ENCODE results near the gene TOP3B. TPM values are rescaled to one million over a fixed set of nuclear protein-coding genes. Genes with fewer than 3 reads are reported as not detected.

Gene TOP3B
- total and polyA plus RNA-seq, 9 of the 15 experiments (the other 6 are each of a cell fraction or from before 2014, with no cell fraction given) = 3.0 to 188 (median 112) TPM

DNA sequence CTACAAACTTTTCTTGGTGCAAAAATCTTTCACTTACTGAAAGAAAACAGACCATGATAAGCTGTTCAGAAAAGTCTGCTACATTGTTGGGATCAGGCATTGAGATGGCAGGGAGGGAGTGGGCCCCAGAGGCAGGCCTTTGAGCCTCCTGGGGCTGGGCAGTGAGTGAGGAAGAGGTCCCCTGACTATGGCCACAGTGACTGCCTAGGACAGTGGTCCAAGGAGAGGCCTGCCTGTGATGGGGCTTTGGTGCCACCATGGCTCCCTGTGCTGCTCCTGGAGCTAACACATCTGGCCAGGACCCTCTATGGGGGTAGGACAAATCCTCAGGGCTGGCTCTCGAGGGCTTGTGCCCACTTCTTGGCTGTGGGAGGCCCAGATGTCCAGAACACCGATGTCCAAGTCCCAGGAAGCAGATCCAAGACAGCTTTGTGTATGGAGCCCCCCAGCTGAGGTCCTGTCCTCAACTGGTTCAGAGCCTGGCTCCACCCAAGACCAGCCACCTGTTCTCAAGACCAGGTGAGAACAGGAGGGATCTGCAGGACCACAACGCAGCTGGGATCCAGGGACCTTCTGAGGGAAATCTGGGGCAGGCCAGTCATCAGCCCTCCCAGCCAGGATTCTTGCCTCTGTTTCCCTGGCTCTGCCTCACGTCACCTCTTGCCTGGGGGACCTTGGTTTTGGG, 66.8 kb downstream of the TOP3B start (continued):
- no peak for TF ChIP-seq TOE1 (IDR thresholded peaks at IDR 0.05; ENCODE audit: borderline replicate concordance)
- TF ChIP-seq TOE1 (CRISPR knock-in tag; IDR thresholded peaks at IDR 0.05; ENCODE audit: borderline replicate concordance, low read depth) = no peak
- no peak for TF ChIP-seq FOXJ2 (tag; IDR thresholded peaks at IDR 0.05)
- TF ChIP-seq ZFP1 (CRISPR knock-in tag; IDR thresholded peaks at IDR 0.05) = no peak
- no peak for TF ChIP-seq PTTG1 (tag; IDR thresholded peaks at IDR 0.05; ENCODE audit: low read depth)
- no peak for TF ChIP-seq SP1 (CRISPR knock-in tag; IDR thresholded peaks at IDR 0.05)
- TF ChIP-seq PHTF2 (CRISPR knock-in tag; IDR thresholded peaks at IDR 0.05) = no peak
- TF ChIP-seq ZNF668 (CRISPR knock-in tag; IDR thresholded peaks at IDR 0.05) = no peak
- TF ChIP-seq ZFP91 (CRISPR knock-in tag; IDR thresholded peaks at IDR 0.05) = no peak
- TF ChIP-seq, protein P1, sequence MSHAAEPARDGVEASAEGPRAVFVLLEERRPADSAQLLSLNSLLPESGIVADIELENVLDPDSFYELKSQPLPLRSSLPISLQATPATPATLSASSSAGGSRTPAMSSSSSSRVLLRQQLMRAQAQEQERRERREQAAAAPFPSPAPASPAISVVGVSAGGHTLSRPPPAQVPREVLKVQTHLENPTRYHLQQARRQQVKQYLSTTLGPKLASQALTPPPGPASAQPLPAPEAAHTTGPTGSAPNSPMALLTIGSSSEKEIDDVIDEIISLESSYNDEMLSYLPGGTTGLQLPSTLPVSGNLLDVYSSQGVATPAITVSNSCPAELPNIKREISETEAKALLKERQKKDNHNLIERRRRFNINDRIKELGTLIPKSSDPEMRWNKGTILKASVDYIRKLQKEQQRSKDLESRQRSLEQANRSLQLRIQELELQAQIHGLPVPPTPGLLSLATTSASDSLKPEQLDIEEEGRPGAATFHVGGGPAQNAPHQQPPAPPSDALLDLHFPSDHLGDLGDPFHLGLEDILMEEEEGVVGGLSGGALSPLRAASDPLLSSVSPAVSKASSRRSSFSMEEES (CRISPR knock-in tag; IDR thresholded peaks at IDR 0.05) = no peak
- TF ChIP-seq ZNF408 (CRISPR knock-in tag; IDR thresholded peaks at IDR 0.05; ENCODE audit: low read depth) = no peak
- 0 out of 2 replicates have a peak, but pooled peaks have one; percentile 23 for TF ChIP-seq THAP12 (CRISPR knock-in tag; IDR thresholded peaks at IDR 0.05)
- TF ChIP-seq E2F3 (CRISPR knock-in tag; IDR thresholded peaks at IDR 0.05) = no peak
- TF ChIP-seq POLR2G (IDR thresholded peaks at IDR 0.05; ENCODE audit: low read depth, low read length) = no peak
- no peak for TF ChIP-seq ZNF174 (CRISPR knock-in tag; IDR thresholded peaks at IDR 0.05)
- no peak for TF ChIP-seq NFE2 (IDR thresholded peaks at IDR 0.05; ENCODE audit: low read depth)
- TF ChIP-seq BHLHE40 (IDR thresholded peaks at IDR 0.05; ENCODE audit: low read length) = no peak; the same call in 1 of the 2 replicates
- no peak for TF ChIP-seq ZNF77 (CRISPR knock-in tag; IDR thresholded peaks at IDR 0.05)
- TF ChIP-seq, protein P2, sequence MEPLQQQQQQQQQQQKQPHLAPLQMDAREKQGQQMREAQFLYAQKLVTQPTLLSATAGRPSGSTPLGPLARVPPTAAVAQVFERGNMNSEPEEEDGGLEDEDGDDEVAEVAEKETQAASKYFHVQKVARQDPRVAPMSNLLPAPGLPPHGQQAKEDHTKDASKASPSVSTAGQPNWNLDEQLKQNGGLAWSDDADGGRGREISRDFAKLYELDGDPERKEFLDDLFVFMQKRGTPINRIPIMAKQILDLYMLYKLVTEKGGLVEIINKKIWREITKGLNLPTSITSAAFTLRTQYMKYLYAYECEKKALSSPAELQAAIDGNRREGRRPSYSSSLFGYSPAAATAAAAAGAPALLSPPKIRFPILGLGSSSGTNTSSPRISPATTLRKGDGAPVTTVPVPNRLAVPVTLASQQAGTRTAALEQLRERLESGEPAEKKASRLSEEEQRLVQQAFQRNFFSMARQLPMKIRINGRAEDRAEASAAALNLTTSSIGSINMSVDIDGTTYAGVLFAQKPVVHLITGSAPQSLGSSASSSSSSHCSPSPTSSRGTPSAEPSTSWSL (CRISPR knock-in tag; IDR thresholded peaks at IDR 0.05; ENCODE audit: borderline replicate concordance) = no peak
- no peak for TF ChIP-seq ZNF583 (CRISPR knock-in tag; IDR thresholded peaks at IDR 0.05)
- TF ChIP-seq HDAC3 (IDR thresholded peaks at IDR 0.05; ENCODE audit: borderline replicate concordance, partially characterized antibody) = no peak
- no peak for TF ChIP-seq WHSC1 (IDR thresholded peaks at IDR 0.05; ENCODE audit: low read length)
- TF ChIP-seq RBM15 (IDR thresholded peaks at IDR 0.05; ENCODE audit: insufficient read depth, low read length) = no peak
